IPS-11a (cell line): ENCODE measurements around the gene NUMA1.

Experiments used
- H3K4me3 ChIP-seq: one replicate; pipeline ENCODE4 v1.5.1; 2013; ENCODE audit warnings: low read depth, low read length, control low read depth

The NUMA1 gene

GRCh38 chr11:71979094-71979493 is 101.2 kb downstream of the NUMA1 start:
- no peak overlapping the region for H3K4me3 ChIP-seq

- H3K4me3 ChIP-seq = no peak overlapping the region
These were observed 102.5 kb downstream of the NUMA1 start for GRCh38 chr11:71977743-71978418.

DNA sequence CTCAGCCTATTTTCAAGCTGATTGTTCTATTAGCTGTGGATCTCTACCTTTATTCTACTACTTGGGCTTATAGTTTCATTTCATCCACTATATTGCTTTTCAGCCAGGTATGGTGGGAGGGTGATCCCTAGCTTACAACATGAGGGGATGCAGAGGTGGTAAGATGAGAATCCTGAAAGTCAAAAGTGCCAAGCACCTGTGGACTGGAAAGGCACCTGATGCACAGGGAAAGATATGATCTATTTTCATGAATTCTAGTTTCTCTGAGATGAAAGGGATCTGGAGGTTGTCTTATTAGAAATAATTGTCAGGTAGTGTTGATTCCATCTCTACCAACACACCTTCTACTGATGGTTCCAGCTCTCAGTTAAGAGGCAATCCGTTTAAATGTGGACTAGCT is 103.3 kb downstream of the NUMA1 start:
- no peak overlapping the region for H3K4me3 ChIP-seq

- H3K4me3 ChIP-seq = no peak overlapping the region
These were observed 103.8 kb downstream of the NUMA1 start for GRCh38 chr11:71976551-71976950.

DNA sequence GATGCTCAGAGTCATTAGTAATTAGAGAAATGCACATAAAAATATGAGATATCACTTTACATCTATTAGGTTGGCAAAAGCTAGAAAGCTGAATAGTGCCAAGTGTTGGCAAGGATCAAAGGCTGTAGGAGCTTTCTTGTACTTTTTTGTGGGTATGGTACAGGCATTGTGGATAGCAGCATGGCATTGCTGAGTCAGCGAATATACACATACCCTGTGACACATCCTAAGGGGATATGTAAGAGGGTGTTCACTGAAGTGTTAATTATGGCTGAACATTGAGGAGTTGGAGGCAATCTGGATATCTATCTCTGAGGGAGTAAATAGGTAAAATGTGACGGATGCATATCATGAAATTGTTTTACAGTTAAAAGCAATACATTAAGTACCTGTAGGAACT is 108.7 kb downstream of the NUMA1 start:
- H3K4me3 ChIP-seq = no peak overlapping the region

DNA sequence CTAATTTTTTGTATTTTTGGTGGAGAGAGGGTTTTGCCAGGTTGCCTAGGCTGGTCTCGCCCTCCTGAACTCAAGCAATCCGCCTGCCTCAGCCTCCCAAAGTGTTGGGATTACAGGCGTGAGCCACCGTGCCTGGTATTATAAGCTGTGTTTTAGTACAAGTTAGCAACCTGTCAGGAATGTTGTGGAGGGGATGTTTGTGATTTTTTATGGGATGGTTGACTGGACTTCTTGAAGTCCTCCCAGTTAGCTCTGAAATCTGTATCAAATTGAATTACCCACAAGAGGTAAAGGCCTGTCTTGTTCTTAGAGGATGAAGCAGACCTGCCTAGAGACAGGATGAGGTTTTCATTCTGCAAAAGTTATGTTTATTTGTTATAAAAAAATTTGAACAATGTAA is 115.7 kb downstream of the NUMA1 start:
- H3K4me3 ChIP-seq = no peak overlapping the region

GRCh38 chr11:71963468-71963867 is 116.9 kb downstream of the NUMA1 start:
- H3K4me3 ChIP-seq = no peak overlapping the region

- no peak overlapping the region for H3K4me3 ChIP-seq
These were observed 117.8 kb downstream of the NUMA1 start for GRCh38 chr11:71962428-71963038.

DNA sequence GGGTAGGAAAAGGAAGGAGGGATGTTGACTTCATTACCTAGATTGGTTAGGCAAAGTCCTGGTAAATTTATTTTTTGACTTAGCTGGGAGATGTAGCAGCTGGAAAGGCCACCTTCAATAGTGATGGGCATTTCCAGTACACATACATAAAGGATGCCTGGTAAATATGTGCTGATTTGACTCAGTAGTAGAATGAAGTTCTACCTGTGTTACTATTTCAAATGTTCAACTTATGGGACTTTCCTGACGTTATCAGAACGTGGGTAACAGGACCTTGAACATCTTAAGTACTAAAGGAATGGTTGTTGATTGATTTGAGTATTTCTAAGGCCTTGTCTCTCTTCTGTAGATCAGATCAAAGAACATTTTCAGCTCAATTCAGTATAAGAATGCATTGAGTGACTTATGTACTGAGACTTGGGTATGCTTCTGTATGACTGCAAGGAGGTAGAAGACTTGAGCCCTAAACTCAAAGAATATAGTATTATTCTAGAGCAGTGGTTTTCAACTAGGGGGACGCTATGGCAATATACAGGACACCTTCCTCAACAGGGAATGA is 124.4 kb downstream of the NUMA1 start:
- no peak overlapping the region for H3K4me3 ChIP-seq
